Upper lobe of left lung (tissue), 4 donors: Measurements from ENCODE around the gene LARP1B.

Experiments used
- CTCF ChIP-seq, 6 experiments: fragments of 450-650 bp in 4 of 6; fragments of 200-600 bp in 2 of 6; sonication (generic) in 2 of 6; IDR thresholded peaks; one replicate each; pipeline ENCODE4 v1.5.1; 2016 to 2019; ENCODE audit warnings: antibody characterized with exemption in 6 of 6
- POLR2A ChIP-seq, 4 donors: fragments of 450-650 bp; IDR thresholded peaks; one replicate each; pipeline ENCODE4 v1.5.1; 2016 to 2017; ENCODE audit warnings: antibody characterized with exemption in 4 of 4, mild to moderate bottlenecking in 2 of 4
- POLR2AphosphoS5 ChIP-seq, 2 donors: sonication (generic); formaldehyde crosslinking; IDR thresholded peaks; one replicate each; pipeline ENCODE4 v1.5.1; 2017; ENCODE audit warnings: antibody characterized with exemption in 2 of 2

GRCh38 chr4:128060121-128060698 lies 902 bp upstream of the LARP1B start:
- TF ChIP-seq CTCF (IDR thresholded peaks at IDR 0.05) (no peak), POLR2AphosphoS5 (IDR thresholded peaks at IDR 0.05) (no peak), POLR2A (IDR thresholded peaks at IDR 0.05) (no peak)
